ENCODE measurements around the gene GNG11. TPM values are rescaled to one million over a fixed set of nuclear protein-coding genes. Genes with fewer than 3 reads are reported as not detected.

The GNG11 gene
- total and polyA plus RNA-seq, 2 donors (not counting 3 experiments of a cell fraction or from before 2014, with no cell fraction given): 92.3 to 208 TPM

DNA sequence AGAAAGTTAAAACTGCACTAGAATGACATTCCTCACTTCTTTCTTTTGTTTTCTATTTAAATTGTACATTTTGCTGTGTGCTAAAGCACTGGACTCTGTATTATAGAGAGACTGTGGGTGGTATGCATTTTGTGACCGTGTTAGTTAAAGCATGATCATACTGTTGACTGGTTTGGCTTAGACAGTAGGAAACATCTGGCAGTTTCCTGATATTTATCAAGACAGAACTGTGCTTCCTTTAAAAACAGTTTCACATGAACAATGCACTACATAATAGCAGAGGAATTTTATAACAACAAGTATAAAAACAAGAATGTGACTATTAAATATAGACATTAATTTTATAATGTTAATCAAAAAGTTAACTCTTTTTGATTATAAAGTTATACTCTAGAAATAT is 23.1 kb downstream of the GNG11 start:
- DNase-seq (ENCODE audit: low read depth, low spot score) (peak; percentile 94), FAIRE-seq (peak; percentile 26)
- ChIA-PET CTCF (interaction anchor here (0.8 to 4.9 kb wide), 5 partner anchors 13 to 238 kb away, joined by 3 to 19 read pairs (median 5); partner anchors contain the start of gene GNG11), POLR2A (interaction anchor here (0.6 to 1.1 kb wide), 2 partner anchors 14 to 57 kb away, joined by 3 to 4 read pairs; no protein-coding TSS in a partner anchor)
- dilution Hi-C loops (cut with MboI; ENCODE audit: extremely low pct_ligation_motif_present, low sequenced_read_pairs) (no loop called here), intact Hi-C loops (cut with micrococcal nuclease) (loop anchor here (1.0 to 10.0 kb wide), 8 partner anchors 14 to 1310 kb away; partner anchors contain the start of genes BET1 and GNG11)
- BruUV-seq (replicated peaks): no TSS peak
- H3K4me3 ChIP-seq (replicated peaks in 1 of 3; ENCODE audit: insufficient read depth in 1 of 3, low read depth in 1 of 3, low read length in 3 of 3): no peak overlapping the region
- H3K9me1 ChIP-seq (replicated peaks; ENCODE audit: control insufficient read depth, extremely low read depth, insufficient read depth, low read length): no peaks in the 10 kb centered on the region
- H3K4me1 ChIP-seq (ENCODE audit: control insufficient read depth, extremely low read depth, insufficient read depth, low read length): peaks cover 63% of the 10 kb centered on the region
- peak overlapping the region; percentile 87 for H3K27ac ChIP-seq (ENCODE audit: insufficient read depth, low read depth, low read length)
- TF ChIP-seq, protein P1, sequence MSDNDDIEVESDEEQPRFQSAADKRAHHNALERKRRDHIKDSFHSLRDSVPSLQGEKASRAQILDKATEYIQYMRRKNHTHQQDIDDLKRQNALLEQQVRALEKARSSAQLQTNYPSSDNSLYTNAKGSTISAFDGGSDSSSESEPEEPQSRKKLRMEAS (IDR thresholded peaks at IDR 0.05; ENCODE audit: insufficient read depth, insufficient read length): no peak
- TF ChIP-seq POLR2A (IDR thresholded peaks at IDR 0.05; ENCODE audit: low read depth, low read length) (peak; percentile 75), MYC (IDR thresholded peaks at IDR 0.05; ENCODE audit: low read depth, low read length) (peak; percentile 30), EZH2 (IDR thresholded peaks at IDR 0.05; ENCODE audit: borderline replicate concordance, low read depth, low read length, severe bottlenecking) (no peak), JUN (IDR thresholded peaks at IDR 0.05; ENCODE audit: borderline replicate concordance, insufficient read depth, insufficient read length, low read depth) (peak; percentile 92), POLR2AphosphoS5 (IDR thresholded peaks at IDR 0.05; ENCODE audit: insufficient read depth, low read depth, low read length) (peak; percentile 74), GATA2 (IDR thresholded peaks at IDR 0.05; ENCODE audit: insufficient read depth, insufficient read length, low read depth, low read length) (peak; percentile 91), FOS (IDR thresholded peaks at IDR 0.05; ENCODE audit: borderline replicate concordance, insufficient read depth, low read length) (peak; percentile 56)
- TF ChIP-seq, protein P2, sequence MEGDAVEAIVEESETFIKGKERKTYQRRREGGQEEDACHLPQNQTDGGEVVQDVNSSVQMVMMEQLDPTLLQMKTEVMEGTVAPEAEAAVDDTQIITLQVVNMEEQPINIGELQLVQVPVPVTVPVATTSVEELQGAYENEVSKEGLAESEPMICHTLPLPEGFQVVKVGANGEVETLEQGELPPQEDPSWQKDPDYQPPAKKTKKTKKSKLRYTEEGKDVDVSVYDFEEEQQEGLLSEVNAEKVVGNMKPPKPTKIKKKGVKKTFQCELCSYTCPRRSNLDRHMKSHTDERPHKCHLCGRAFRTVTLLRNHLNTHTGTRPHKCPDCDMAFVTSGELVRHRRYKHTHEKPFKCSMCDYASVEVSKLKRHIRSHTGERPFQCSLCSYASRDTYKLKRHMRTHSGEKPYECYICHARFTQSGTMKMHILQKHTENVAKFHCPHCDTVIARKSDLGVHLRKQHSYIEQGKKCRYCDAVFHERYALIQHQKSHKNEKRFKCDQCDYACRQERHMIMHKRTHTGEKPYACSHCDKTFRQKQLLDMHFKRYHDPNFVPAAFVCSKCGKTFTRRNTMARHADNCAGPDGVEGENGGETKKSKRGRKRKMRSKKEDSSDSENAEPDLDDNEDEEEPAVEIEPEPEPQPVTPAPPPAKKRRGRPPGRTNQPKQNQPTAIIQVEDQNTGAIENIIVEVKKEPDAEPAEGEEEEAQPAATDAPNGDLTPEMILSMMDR (IDR thresholded peaks at IDR 0.05; ENCODE audit: extremely low read depth in 1 of 2, insufficient read depth in 1 of 2, low read depth in 1 of 2, low read length in 2 of 2): no peak
- no peaks in the 10 kb centered on the region for H3K9me3 ChIP-seq (replicated peaks; ENCODE audit: control insufficient read depth, insufficient read depth, low read length)
- no peaks in the 10 kb centered on the region for H4K20me1 ChIP-seq (replicated peaks; ENCODE audit: control insufficient read depth, extremely low read depth, insufficient read depth, low read length)
- H3K4me2 ChIP-seq (ENCODE audit: insufficient read depth, low read length): peak overlapping the region; percentile 40
- H3K79me2 ChIP-seq (ENCODE audit: control insufficient read depth, insufficient read depth, low read length): no peaks in the 10 kb centered on the region
- no peaks in the 10 kb centered on the region for H3K36me3 ChIP-seq (ENCODE audit: control insufficient read depth in 2 of 2, extremely low read depth in 1 of 2, insufficient read depth in 2 of 2, low read length in 2 of 2)
- H3K9ac ChIP-seq (replicated peaks; ENCODE audit: extremely low read depth, insufficient read depth, low read length): peak overlapping the region; percentile 76
- H3K27me3 ChIP-seq (ENCODE audit: control insufficient read depth in 2 of 2, insufficient read depth in 2 of 2, low read length in 2 of 2): no peaks in the 10 kb centered on the region
- no peak overlapping the region for H2AFZ ChIP-seq (ENCODE audit: low read depth, low read length)
